Liver (tissue), 9 donors: ENCODE results near the gene ERN1. TPM values are rescaled to one million over a fixed set of nuclear protein-coding genes. Genes with fewer than 3 reads are reported as not detected.

Experiments used
- DNase-seq: peaks from one replicate; pipeline ENCODE4 v3.0.0-alpha.2; 2017; ENCODE audit warnings: low spot score
- H3K27ac ChIP-seq, 2 donors: one replicate each; pipeline ENCODE4 v1.7.0; 2013; ENCODE audit warnings: inconsistent platforms in 2 of 2, low read length in 2 of 2, control low read depth in 1 of 2, low read depth in 1 of 2, mild to moderate bottlenecking in 1 of 2
- H3K27me3 ChIP-seq, 4 donors: one replicate each; pipeline versions ENCODE4 v1.6.1 to v1.7.0; 2013; ENCODE audit warnings: low read length in 3 of 4, inconsistent platforms in 1 of 4, mild to moderate bottlenecking in 1 of 4, moderate library complexity in 1 of 4; ENCODE audit not compliant: control insufficient read depth in 4 of 4, insufficient read depth in 4 of 4
- H3K36me3 ChIP-seq, 4 donors: one replicate each; pipeline versions ENCODE4 v1.6.1 to v1.7.0; 2013; ENCODE audit warnings: low read length in 3 of 4, mild to moderate bottlenecking in 3 of 4, low read depth in 1 of 4, moderate library complexity in 1 of 4; ENCODE audit not compliant: control insufficient read depth in 4 of 4, insufficient read depth in 3 of 4
- H3K4me1 ChIP-seq, 4 donors: one replicate each; pipeline versions ENCODE4 v1.6.1 to v1.7.0; 2013; ENCODE audit warnings: low read length in 3 of 4, mild to moderate bottlenecking in 3 of 4, moderate library complexity in 1 of 4; ENCODE audit not compliant: control insufficient read depth in 4 of 4, insufficient read depth in 4 of 4
- H3K4me3 ChIP-seq, 3 donors: one replicate each; pipeline versions ENCODE4 v1.6.1 to v1.7.0; 2013; ENCODE audit warnings: low read length in 3 of 3, control low read depth in 1 of 3, low read depth in 1 of 3, mild to moderate bottlenecking in 1 of 3
- H3K9ac ChIP-seq, 2 donors: one replicate each; pipeline ENCODE4 v1.7.0; 2013; ENCODE audit warnings: low read length in 2 of 2, mild to moderate bottlenecking in 2 of 2, moderate library complexity in 2 of 2, control low read depth in 1 of 2, low read depth in 1 of 2
- H3K9me3 ChIP-seq, 4 donors: one replicate each; pipeline versions ENCODE4 v1.6.1 to v1.7.0; 2013; ENCODE audit warnings: low read length in 3 of 4; ENCODE audit not compliant: control insufficient read depth in 4 of 4
- EGR1 ChIP-seq, 2 donors: IDR thresholded peaks; 2 replicates each; pipeline ENCODE4 v1.6.1; 2016 to 2018; ENCODE audit warnings: antibody characterized with exemption in 2 of 2, low read depth in 2 of 2
- FOXA1 ChIP-seq: IDR thresholded peaks from 2 replicates; pipeline ENCODE4 v1.6.1; 2016; ENCODE audit warnings: antibody characterized with exemption
- FOXA2 ChIP-seq: IDR thresholded peaks from 2 replicates; pipeline ENCODE4 v1.6.1; 2016; ENCODE audit warnings: antibody characterized with exemption
- GABPA ChIP-seq, 2 donors: IDR thresholded peaks in 1 of 2; conservative IDR thresholded peaks in 1 of 2; 2 replicates each; pipeline ENCODE4 v1.6.1; 2016; ENCODE audit warnings: antibody characterized with exemption in 2 of 2, mild to moderate bottlenecking in 1 of 2, moderate library complexity in 1 of 2
- HNF4A ChIP-seq, 2 donors: conservative IDR thresholded peaks; 2 replicates each; pipeline ENCODE4 v1.6.1; 2016; ENCODE audit warnings: antibody characterized with exemption in 2 of 2, mild to moderate bottlenecking in 2 of 2
- HNF4G ChIP-seq: IDR thresholded peaks from 2 replicates; pipeline ENCODE4 v1.6.1; 2016; ENCODE audit warnings: antibody characterized with exemption
- JUND ChIP-seq, 2 donors: IDR thresholded peaks; 2 replicates each; pipeline ENCODE4 v1.6.1; 2016; ENCODE audit warnings: antibody characterized with exemption in 2 of 2
- NR2F2 ChIP-seq: IDR thresholded peaks from 2 replicates; pipeline ENCODE4 v1.6.1; 2016; ENCODE audit warnings: antibody characterized with exemption
- RAD21 ChIP-seq, 2 donors: IDR thresholded peaks; 2 replicates each; pipeline ENCODE4 v1.6.1; 2016; ENCODE audit warnings: antibody characterized with exemption in 2 of 2, mild to moderate bottlenecking in 2 of 2
- RXRA ChIP-seq, 2 donors: IDR thresholded peaks; 2 replicates each; pipeline ENCODE4 v1.6.1; 2017 to 2018; ENCODE audit warnings: antibody characterized with exemption in 2 of 2, mild to moderate bottlenecking in 1 of 2
- SP1 ChIP-seq: IDR thresholded peaks from 2 replicates; pipeline ENCODE4 v1.6.1; 2018; ENCODE audit warnings: antibody characterized with exemption, mild to moderate bottlenecking
- YY1 ChIP-seq: IDR thresholded peaks from 2 replicates; pipeline ENCODE4 v1.6.1; 2016; ENCODE audit warnings: antibody characterized with exemption, mild to moderate bottlenecking
- WGBS: extraction: QIAGEN DNeasy Blood & Tissue Kit; methylation state at CpG from one replicate; pipeline ENCODE4 v1.1.7; 2013; 5-methylcytosine and 5-hydroxymethylcytosine counted together
- polyA plus RNA-seq, 2 donors: library from polyadenylated mRNA; stranded (reverse) in 1 of 2; unstranded in 1 of 2; fragments of 200-250 nt in 1 of 2; fragments of >200 nt in 1 of 2; fragmentation: Nextera tagmentation in 1 of 2; extraction: Ambion mirVana in 1 of 2; gene quantifications; one replicate each; pipeline versions ENCODE4 v1.2.1 to v1.2.3, GENCODE V29; 2013 to 2015
- total RNA-seq, 2 donors: library from RNA; depleted of rRNA; stranded (reverse); fragments of >200 nt; gene quantifications; one replicate each; pipeline ENCODE4 v1.2.3, GENCODE V29; 2014
- TF ChIP-seq, protein P1 (sequence below): IDR thresholded peaks from 2 replicates; pipeline ENCODE4 v1.6.1; 2016; ENCODE audit warnings: antibody characterized with exemption
- TF ChIP-seq, protein P2 (sequence below): fragments of 150-350 bp; IDR thresholded peaks from 2 replicates; pipeline ENCODE4 v1.5.1; 2017; ENCODE audit warnings: improper control_type of control experiment, low read depth, low read length; ENCODE audit not compliant: missing input control
- TF ChIP-seq, protein P3 (sequence below): IDR thresholded peaks from 2 replicates; pipeline ENCODE4 v1.6.1; 2016; ENCODE audit warnings: antibody characterized with exemption, mild to moderate bottlenecking
- TF ChIP-seq, protein P4 (sequence below): IDR thresholded peaks from 2 replicates; pipeline ENCODE4 v1.6.1; 2016; ENCODE audit warnings: antibody characterized with exemption
- donor health status: healthy.
- donor health status: healthy.
- donor health status: healthy.
- donor health status: healthy.
- donor health status: healthy.

ERN1 gene
- total and polyA plus RNA-seq, 4 donors, result 6.3 to 35.1 (median 14.9) TPM

DNA sequence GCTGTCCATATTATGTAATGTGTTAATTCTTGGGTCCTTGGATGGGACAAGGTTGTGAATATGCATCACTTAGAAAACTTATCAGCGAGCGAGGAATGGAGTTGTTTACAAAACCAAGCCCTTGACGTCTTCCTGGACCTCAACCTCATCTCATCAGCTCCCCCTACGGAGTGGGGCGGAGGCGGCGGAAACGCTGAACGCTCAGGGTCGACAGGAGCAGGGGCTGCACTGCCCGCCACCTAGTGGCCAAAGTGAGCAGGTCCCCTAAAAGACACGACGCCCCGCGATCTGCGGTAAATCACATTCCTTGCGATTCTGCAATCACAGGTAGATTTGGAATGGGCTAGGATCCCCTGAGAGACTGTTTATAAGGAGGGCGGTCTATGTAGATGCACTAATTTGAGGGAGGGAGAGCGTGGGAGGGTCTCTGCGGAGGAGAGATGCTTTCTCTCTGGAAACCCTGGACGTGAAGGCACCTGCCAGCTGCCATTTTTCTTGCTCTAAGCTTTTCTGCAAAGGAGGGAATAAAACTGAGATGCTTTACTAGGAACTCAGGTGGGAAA lies 104.1 kb downstream of the ERN1 start (continued):
- TF ChIP-seq, protein P1, sequence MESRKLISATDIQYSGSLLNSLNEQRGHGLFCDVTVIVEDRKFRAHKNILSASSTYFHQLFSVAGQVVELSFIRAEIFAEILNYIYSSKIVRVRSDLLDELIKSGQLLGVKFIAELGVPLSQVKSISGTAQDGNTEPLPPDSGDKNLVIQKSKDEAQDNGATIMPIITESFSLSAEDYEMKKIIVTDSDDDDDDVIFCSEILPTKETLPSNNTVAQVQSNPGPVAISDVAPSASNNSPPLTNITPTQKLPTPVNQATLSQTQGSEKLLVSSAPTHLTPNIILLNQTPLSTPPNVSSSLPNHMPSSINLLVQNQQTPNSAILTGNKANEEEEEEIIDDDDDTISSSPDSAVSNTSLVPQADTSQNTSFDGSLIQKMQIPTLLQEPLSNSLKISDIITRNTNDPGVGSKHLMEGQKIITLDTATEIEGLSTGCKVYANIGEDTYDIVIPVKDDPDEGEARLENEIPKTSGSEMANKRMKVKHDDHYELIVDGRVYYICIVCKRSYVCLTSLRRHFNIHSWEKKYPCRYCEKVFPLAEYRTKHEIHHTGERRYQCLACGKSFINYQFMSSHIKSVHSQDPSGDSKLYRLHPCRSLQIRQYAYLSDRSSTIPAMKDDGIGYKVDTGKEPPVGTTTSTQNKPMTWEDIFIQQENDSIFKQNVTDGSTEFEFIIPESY, result no peak
- TF ChIP-seq RAD21 (IDR thresholded peaks at IDR 0.05), result peak; percentile 81 to 88
- TF ChIP-seq HNF4G, result no peak
- TF ChIP-seq SP1, result peak; percentile 13
- TF ChIP-seq GABPA (IDR thresholded peaks at IDR 0.05 in 1 of 2, conservative IDR thresholded peaks at IDR 0.05 in 1 of 2), result no peak
- TF ChIP-seq NR2F2, result peak; percentile 28
- TF ChIP-seq, protein P2, sequence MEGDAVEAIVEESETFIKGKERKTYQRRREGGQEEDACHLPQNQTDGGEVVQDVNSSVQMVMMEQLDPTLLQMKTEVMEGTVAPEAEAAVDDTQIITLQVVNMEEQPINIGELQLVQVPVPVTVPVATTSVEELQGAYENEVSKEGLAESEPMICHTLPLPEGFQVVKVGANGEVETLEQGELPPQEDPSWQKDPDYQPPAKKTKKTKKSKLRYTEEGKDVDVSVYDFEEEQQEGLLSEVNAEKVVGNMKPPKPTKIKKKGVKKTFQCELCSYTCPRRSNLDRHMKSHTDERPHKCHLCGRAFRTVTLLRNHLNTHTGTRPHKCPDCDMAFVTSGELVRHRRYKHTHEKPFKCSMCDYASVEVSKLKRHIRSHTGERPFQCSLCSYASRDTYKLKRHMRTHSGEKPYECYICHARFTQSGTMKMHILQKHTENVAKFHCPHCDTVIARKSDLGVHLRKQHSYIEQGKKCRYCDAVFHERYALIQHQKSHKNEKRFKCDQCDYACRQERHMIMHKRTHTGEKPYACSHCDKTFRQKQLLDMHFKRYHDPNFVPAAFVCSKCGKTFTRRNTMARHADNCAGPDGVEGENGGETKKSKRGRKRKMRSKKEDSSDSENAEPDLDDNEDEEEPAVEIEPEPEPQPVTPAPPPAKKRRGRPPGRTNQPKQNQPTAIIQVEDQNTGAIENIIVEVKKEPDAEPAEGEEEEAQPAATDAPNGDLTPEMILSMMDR, result peak; percentile 73
- TF ChIP-seq FOXA1, result no peak

DNA sequence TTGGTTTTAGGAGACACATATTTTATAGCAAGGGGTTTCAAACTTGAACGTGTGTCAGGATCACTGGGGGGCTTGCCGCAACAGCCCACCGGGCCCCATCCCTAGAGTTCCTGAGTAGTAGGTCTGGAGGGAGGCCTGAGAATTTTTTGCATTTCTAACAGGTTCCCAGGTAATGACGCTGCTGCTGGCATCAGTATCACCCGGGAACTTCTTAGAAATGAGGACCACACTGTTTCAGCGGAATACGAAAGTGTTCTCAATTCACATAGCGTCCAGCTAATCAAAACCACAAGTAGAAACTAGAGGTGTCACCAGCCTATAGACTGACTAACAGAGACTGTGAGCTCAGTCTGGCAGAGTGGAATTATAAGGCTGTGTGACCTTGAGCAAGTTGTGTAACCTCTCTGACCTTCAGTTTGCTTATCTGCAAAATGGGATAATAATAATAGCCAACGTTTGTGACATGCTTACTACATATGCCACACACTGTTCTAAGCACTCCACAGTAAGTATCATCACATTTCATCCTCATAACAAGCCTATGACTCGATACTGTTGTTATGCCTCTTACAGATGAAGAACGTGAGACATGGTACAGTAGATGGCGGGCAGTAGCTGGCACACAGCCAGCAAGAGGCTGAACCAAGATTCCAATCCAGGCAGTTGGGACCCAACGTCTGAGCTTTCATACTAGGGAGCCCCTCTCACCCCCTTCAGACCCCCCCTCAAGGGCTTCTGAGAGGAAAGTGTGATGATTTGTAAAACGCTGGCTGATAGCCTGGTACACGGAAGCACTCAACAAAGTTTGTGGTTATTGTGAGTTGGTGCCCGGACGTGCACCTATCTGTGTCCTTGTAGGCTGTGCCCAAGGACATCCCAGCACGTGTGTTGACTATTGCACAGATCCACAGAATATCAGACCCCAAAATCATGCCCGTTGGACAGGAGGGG lies 104.9 kb downstream of the ERN1 start:
- H3K4me3 ChIP-seq, result no peak overlapping the region

DNA sequence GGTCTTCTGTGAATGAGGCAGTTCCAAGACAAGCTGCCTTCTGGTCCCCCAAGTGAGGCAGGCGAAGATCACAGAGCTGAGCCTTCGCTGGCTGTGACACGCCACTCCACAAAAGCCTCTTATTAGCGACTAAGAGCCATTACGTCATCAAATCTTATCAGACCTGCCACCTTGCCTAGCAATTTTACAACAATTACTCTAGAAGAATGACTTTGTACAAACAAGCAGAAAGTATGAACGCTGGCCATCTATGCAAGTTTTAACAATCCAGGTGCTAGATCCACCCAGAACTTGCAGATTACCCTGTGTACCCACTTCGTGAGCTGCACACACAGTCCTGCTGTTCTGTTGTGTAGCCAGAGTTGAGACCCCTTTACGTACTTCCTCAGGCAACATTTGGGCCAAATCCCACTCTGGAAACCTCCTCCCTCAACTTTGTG lies 105.7 kb downstream of the ERN1 start:
- Histone ChIP-seq H3K4me1 (peaks cover 0 to 8% (median 2%) of the 10 kb centered on the region in 4 donors), H3K9ac (no peak overlapping the region)
- no peak for DNase-seq
- no peak for TF ChIP-seq SP1
- TF ChIP-seq, protein P3, sequence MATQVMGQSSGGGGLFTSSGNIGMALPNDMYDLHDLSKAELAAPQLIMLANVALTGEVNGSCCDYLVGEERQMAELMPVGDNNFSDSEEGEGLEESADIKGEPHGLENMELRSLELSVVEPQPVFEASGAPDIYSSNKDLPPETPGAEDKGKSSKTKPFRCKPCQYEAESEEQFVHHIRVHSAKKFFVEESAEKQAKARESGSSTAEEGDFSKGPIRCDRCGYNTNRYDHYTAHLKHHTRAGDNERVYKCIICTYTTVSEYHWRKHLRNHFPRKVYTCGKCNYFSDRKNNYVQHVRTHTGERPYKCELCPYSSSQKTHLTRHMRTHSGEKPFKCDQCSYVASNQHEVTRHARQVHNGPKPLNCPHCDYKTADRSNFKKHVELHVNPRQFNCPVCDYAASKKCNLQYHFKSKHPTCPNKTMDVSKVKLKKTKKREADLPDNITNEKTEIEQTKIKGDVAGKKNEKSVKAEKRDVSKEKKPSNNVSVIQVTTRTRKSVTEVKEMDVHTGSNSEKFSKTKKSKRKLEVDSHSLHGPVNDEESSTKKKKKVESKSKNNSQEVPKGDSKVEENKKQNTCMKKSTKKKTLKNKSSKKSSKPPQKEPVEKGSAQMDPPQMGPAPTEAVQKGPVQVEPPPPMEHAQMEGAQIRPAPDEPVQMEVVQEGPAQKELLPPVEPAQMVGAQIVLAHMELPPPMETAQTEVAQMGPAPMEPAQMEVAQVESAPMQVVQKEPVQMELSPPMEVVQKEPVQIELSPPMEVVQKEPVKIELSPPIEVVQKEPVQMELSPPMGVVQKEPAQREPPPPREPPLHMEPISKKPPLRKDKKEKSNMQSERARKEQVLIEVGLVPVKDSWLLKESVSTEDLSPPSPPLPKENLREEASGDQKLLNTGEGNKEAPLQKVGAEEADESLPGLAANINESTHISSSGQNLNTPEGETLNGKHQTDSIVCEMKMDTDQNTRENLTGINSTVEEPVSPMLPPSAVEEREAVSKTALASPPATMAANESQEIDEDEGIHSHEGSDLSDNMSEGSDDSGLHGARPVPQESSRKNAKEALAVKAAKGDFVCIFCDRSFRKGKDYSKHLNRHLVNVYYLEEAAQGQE, result no peak
- TF ChIP-seq, protein P4, sequence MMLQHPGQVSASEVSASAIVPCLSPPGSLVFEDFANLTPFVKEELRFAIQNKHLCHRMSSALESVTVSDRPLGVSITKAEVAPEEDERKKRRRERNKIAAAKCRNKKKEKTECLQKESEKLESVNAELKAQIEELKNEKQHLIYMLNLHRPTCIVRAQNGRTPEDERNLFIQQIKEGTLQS, result no peak
- TF ChIP-seq HNF4A (conservative IDR thresholded peaks at IDR 0.05), result no peak
- no peak for TF ChIP-seq YY1
- TF ChIP-seq FOXA2, result no peak
- TF ChIP-seq, protein P2, result no peak
- TF ChIP-seq RXRA (IDR thresholded peaks at IDR 0.05), result no peak
- TF ChIP-seq, protein P1, result no peak
- no peak for TF ChIP-seq RAD21 (IDR thresholded peaks at IDR 0.05)

More for the DNA sequence above, 104.9 kb downstream of the ERN1 start:
- no peak for DNase-seq
- H3K27me3 ChIP-seq, result no peaks in the 10 kb centered on the region
- peak overlapping the region in 1 of 2 donors; percentile 22 for H3K27ac ChIP-seq
- 71% methylated on average over 19 of the region's 19 CpGs for WGBS
- H3K9me3 ChIP-seq, result no peaks in the 10 kb centered on the region
- H3K4me1 ChIP-seq, result peaks cover 0 to 8% (median 2%) of the 10 kb centered on the region in 4 donors
- no peak overlapping the region for H3K9ac ChIP-seq
- H3K36me3 ChIP-seq, result no peaks in the 10 kb centered on the region
- TF ChIP-seq FOXA2 (no peak), JUND (IDR thresholded peaks at IDR 0.05) (no peak), EGR1 (IDR thresholded peaks at IDR 0.05; ENCODE audit: low read depth in 2 of 2) (no peak), GABPA (IDR thresholded peaks at IDR 0.05 in 1 of 2, conservative IDR thresholded peaks at IDR 0.05 in 1 of 2) (no peak)

More for the DNA sequence above, 105.7 kb downstream of the ERN1 start:
- H3K27me3 ChIP-seq, result no peaks in the 10 kb centered on the region
- H3K9me3 ChIP-seq, result no peaks in the 10 kb centered on the region
- H3K36me3 ChIP-seq, result no peaks in the 10 kb centered on the region
- no peak overlapping the region for H3K4me3 ChIP-seq
- WGBS, result 83% methylated on average over 8 of the region's 8 CpGs
- H3K27ac ChIP-seq, result no peak overlapping the region
